Cerebellar nuclear complex (tissue), 1 donor: Measurements from ENCODE around the gene TCFL5.

ENCODE experiments used
- DNase-seq, 2 experiments: peaks; one replicate each; lab custom pipeline; 2025; lab: John Stamatoyannopoulos, UW

TCFL5 gene

GRCh38 chr20:62895539-62895938, 33.9 kb upstream of the TCFL5 start:
- no peak for DNase-seq

- DNase-seq, result no peak
These were observed 32.6 kb upstream of the TCFL5 start for GRCh38 chr20:62894261-62894660.

GRCh38 chr20:62893700-62894099, 32.1 kb upstream of the TCFL5 start:
- DNase-seq, result no peak

DNA sequence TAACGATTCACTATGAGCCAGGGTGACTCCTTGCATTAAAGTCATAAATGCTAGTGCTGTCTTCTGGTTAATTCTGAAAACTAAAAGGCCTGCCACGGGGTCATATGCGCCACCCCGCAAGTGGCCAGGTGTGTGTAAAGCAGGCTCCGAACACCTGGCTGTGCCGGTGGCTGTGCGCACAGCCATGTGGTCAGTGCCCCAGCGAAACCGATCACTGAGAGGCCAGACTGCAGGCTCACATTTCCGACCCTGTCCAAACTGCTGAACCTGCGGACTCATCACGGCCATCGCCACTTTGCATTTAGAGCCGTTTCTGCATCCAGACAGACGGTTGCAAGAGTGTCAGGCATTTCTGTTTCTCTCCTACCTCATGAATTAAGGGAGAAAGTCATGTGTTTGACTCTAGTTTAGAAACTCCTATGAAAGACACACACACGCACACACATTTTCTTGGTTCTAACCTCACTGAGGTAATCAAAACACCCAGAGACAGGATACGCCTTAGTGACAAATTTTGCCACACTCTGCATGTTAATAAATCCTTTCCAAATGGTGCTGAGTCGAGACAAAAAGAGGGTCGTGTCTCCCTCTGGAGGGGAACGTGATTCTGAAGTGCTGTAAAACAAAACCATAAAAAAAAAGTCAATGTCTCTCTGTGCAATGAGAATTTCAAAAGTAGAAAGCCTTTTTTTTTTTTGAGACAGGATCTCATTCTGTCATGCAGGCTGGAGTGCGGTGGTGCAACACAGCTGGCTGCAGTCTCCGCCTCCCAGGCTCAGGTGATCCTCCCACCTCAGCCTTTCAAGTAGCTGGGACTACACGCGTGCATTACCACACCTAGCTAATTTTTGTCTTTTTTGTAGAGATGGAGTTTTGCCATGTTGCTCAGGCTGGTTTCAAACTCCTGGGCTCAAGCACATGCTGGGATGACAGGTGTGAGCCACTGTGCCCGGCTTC, 31.0 kb upstream of the TCFL5 start:
- DNase-seq, result no peak

GRCh38 chr20:62891111-62891510, 29.5 kb upstream of the TCFL5 start:
- no peak for DNase-seq

DNA sequence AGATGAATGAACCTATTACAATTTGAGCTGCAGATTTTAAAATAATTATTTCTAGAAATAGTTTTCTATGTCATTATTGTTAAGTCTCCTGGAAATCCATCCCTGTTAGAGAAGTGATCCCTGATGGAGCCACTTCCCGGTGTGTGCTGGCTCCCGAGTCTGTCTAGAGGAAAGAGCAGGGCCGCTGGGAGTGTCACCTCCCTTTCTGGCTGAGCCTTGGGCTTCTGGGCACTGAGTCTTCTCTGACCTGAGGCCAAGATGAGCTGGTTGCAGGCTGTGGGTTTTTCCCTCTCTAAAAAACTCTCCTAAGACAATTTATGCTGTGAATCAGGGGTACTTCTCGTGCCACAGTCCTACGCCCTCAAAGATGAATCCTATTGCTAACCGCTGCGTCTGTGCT, 28.8 kb upstream of the TCFL5 start:
- no peak for DNase-seq

- no peak for DNase-seq
These were observed 28.2 kb upstream of the TCFL5 start for GRCh38 chr20:62889871-62890270.

GRCh38 chr20:62889411-62889810, 27.8 kb upstream of the TCFL5 start:
- DNase-seq, result no peak

- no peak for DNase-seq
These were observed 27.3 kb upstream of the TCFL5 start for GRCh38 chr20:62888910-62889309.

- no peak for DNase-seq
These were observed 26.8 kb upstream of the TCFL5 start for GRCh38 chr20:62888406-62888805.

GRCh38 chr20:62887860-62888239, 26.2 kb upstream of the TCFL5 start:
- no peak for DNase-seq

- DNase-seq, result no peak
These were observed 25.7 kb upstream of the TCFL5 start for GRCh38 chr20:62887152-62887859.

- DNase-seq, result no peak
These were observed 25.1 kb upstream of the TCFL5 start for GRCh38 chr20:62886709-62887058.

GRCh38 chr20:62885896-62886708, 24.5 kb upstream of the TCFL5 start:
- DNase-seq, result no peak

- DNase-seq, result no peak
These were observed 23.6 kb upstream of the TCFL5 start for GRCh38 chr20:62885046-62885895.

DNA sequence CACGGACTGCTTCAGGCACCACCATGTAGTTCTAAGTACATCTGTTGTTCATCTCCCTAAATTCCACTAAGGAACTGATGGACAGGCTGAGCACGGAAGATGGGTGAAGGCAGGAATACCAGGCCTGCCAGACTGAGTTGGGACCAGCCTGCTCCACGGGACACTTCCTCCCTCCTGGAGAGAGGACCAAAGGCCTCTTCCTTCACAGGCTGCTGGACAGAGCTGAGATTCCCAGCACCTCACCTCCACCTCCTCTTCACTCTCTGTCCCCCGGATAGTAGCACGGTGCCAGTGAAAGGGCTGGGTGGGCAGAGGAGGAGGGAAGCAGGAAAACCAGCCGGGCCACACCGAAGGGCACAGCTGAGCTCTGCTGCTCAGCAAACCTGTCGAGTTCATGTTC, 22.9 kb upstream of the TCFL5 start:
- DNase-seq, result no peak

- DNase-seq, result no peak
These were observed 20.8 kb upstream of the TCFL5 start for GRCh38 chr20:62882426-62882825.

GRCh38 chr20:62881662-62882395, 20.2 kb upstream of the TCFL5 start:
- no peak for DNase-seq

- DNase-seq, result no peak
These were observed 19.5 kb upstream of the TCFL5 start for GRCh38 chr20:62880935-62881661.
